Ovary (tissue), 9 donors: Measurements from ENCODE around the gene CRACR2A. TPM values are rescaled to one million over a fixed set of nuclear protein-coding genes. Genes with fewer than 3 reads are reported as not detected.

Experiments used
- DNase-seq, 5 donors: peaks; one replicate each; pipeline ENCODE4 v3.0.0-alpha.2; 2019 to 2020
- H3K27ac ChIP-seq, 2 donors: fragments of 200-600 bp; one replicate each; pipeline versions ENCODE4 v1.5.1 to v1.8.0; 2019 to 2022
- H3K27me3 ChIP-seq: fragments of 200-600 bp; one replicate; pipeline ENCODE4 v1.8.0; 2022
- H3K36me3 ChIP-seq: fragments of 200-600 bp; sonication (generic); one replicate; pipeline ENCODE4 v1.5.1; 2019
- H3K4me1 ChIP-seq: one replicate; pipeline ENCODE4 v1.8.1; 2013; ENCODE audit warnings: mild to moderate bottlenecking, moderate library complexity; ENCODE audit not compliant: insufficient read depth
- H3K4me3 ChIP-seq: fragments of 200-600 bp; sonication (generic); one replicate; pipeline ENCODE4 v1.5.1; 2017
- H3K9me3 ChIP-seq, 2 donors: fragments of 200-600 bp in 1 of 2; sonication (generic) in 1 of 2; one replicate each; pipeline versions ENCODE4 v1.5.1 to v1.8.1; 2013 to 2019; ENCODE audit warnings: mild to moderate bottlenecking in 1 of 2, moderate library complexity in 1 of 2
- CTCF ChIP-seq, 3 donors: fragments of 450-650 bp in 2 of 3; fragments of 200-600 bp in 1 of 3; IDR thresholded peaks; one replicate each; pipeline versions ENCODE4 v1.5.1 to v1.8.0; 2016 to 2022; ENCODE audit warnings: antibody characterized with exemption in 3 of 3, mild to moderate bottlenecking in 1 of 3
- EP300 ChIP-seq: sonication (generic); formaldehyde crosslinking; IDR thresholded peaks from one replicate; pipeline ENCODE4 v1.6.1; 2017; ENCODE audit warnings: antibody characterized with exemption
- POLR2A ChIP-seq: fragments of 450-650 bp; IDR thresholded peaks from one replicate; pipeline ENCODE4 v1.6.1; 2017; ENCODE audit warnings: antibody characterized with exemption, mild to moderate bottlenecking, moderate library complexity
- WGBS, 3 donors: extraction: QIAGEN DNeasy Blood & Tissue Kit in 1 of 3; methylation state at CpG; one replicate each; pipeline versions ENCODE4 v1.1.5 to v1.1.7; 2013 to 2017; 5-methylcytosine and 5-hydroxymethylcytosine counted together
- intact Hi-C, 4 donors: fragments of 100-400 bp; cut with DNase I; formaldehyde crosslinking; loops; one replicate each; pipeline versions ENCODE4 v1.11.0 to v1.15.1; 2022 to 2023
- polyA plus RNA-seq, 2 donors: library from polyadenylated mRNA; stranded (reverse); fragments of 200-250 nt in 1 of 2; fragments of 350-450 nt in 1 of 2; fragmentation: Illumina TruSeq in 1 of 2; extraction: RNeasy Lipid Tissue Mini Kit (QIAGEN cat#74804) in 1 of 2; gene quantifications; one replicate each; pipeline ENCODE4 v1.2.3, GENCODE V29; 2013 to 2014
- total RNA-seq, 7 donors: library from RNA; depleted of rRNA in 2 of 7; stranded (reverse); fragments of >200 nt in 2 of 7; fragmentation: NEBNext Ultra II Directional in 3 of 7; extraction: Animal tissue kit (Norgen Biotek cat#: 25700) in 3 of 7; gene quantifications; one replicate each; pipeline versions ENCODE4 v1.1.0 to v1.2.4, GENCODE V29; 2016 to 2023
- donor health status: DM: no; HTN: no; CAD: no; lungs with moderate emphysema.
- donor health status: DM: no; HTN: no; CAD: no.
- donor health status: Bipolar disorder and iron deficiency.
- donor health status: DM: yes; HTN: yes; CAD: no.
- donor health status: DM: no; HTN: no; CAD: no.
- donor health status: DM: yes; HTN: yes; CAD: no.

Gene CRACR2A
- total and polyA plus RNA-seq, 9 donors = 1.8 to 7.7 (median 4.4) TPM

DNA sequence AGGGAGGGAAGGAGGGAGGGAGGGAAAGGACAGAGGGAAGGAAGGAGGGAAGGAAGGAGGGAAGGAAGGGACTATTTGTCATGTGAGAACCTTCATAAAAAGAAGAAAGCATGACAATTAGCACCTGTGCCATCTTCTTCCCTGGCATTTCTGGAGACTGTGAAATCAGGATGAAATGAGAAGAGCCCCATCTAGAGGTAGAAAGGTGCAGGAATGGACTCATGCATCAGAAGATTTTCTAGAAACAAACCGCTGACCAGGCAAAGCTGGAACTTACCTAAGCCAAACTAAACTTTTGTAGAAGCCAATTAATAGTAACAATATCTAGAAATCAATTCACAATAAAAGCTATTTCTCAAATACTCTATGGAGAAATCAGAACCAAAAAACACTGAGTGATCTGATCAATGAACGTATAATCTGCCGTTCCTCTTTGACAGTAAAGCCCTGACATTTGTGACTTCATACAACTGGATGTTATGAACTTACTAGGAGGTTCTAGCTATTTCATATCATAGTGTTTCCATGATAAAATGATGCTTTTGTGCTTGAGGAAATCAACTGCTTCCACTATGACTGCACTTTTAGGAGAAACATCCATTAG, 24.4 kb upstream of the CRACR2A start:
- H3K9me3 ChIP-seq = no peaks in the 10 kb centered on the region
- WGBS, 3 donors = 52 to 59% (median 54%) methylated on average over 3 of the region's 3 CpGs
- H3K36me3 ChIP-seq = no peaks in the 10 kb centered on the region
- DNase-seq = no peak
- no peak overlapping the region for H3K4me3 ChIP-seq
- H3K27ac ChIP-seq = no peak overlapping the region
- H3K27me3 ChIP-seq = no peaks in the 10 kb centered on the region
- peak in 1 of 3 donors; percentile 41 for TF ChIP-seq CTCF (IDR thresholded peaks at IDR 0.05)
- no peak for TF ChIP-seq POLR2A
- no peaks in the 10 kb centered on the region for H3K4me1 ChIP-seq
- intact Hi-C loops = loop anchor here in 3 of 4 donors (5.0 to 10.0 kb wide), 3 partner anchors 123 to 475 kb away; no protein-coding TSS in a partner anchor

- H3K27me3 ChIP-seq = no peaks in the 10 kb centered on the region
- TF ChIP-seq EP300 (no peak), CTCF (IDR thresholded peaks at IDR 0.05) (no peak)
These were observed 22.6 kb upstream of the CRACR2A start for GRCh38 chr12:3775385-3776035.

DNA sequence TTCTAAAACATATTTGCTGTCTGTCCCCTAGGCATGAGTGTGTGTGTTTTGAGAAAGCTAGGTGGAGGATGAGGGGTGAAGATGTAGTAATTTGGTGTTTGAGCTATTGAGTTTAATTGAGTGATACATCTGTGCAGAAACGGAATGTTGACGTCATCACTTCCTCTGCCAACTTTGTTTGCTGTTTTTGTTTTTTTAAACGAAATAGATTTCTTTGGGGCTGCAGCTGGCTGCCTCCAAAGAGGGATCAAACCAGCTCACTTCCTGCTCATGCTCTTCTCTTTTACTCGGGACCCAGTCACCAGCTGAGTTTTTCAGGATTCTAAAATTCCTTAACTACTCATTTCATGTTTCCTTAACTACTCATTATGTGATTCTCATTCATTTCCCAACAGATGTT, 19.5 kb upstream of the CRACR2A start:
- H3K27ac ChIP-seq = no peak overlapping the region
- H3K4me3 ChIP-seq = no peak overlapping the region
- no peaks in the 10 kb centered on the region for H3K9me3 ChIP-seq
- no peak for DNase-seq
- no peak for TF ChIP-seq POLR2A
- TF ChIP-seq EP300 = no peak
- no peak for TF ChIP-seq CTCF (IDR thresholded peaks at IDR 0.05)
- intact Hi-C loops = loop anchor here in 3 of 4 donors (10.0 kb wide), 2 partner anchors 118 to 468 kb away; no protein-coding TSS in a partner anchor
- H3K27me3 ChIP-seq = no peaks in the 10 kb centered on the region
- 14 to 28% (median 19%) methylated on average over 4 of the region's 4 CpGs for WGBS, 3 donors
- no peaks in the 10 kb centered on the region for H3K36me3 ChIP-seq
- H3K4me1 ChIP-seq = no peaks in the 10 kb centered on the region

More at GRCh38 chr12:3775385-3776035, 22.6 kb upstream of the CRACR2A start:
- intact Hi-C loops = loop anchor here in 3 of 4 donors (5.0 to 10.0 kb wide), 3 partner anchors 121 to 473 kb away; no protein-coding TSS in a partner anchor
- H3K4me3 ChIP-seq = no peak overlapping the region
- WGBS, 3 donors = 77 to 88% (median 81%) methylated on average over 5 of the region's 5 CpGs
- no peaks in the 10 kb centered on the region for H3K9me3 ChIP-seq
- H3K36me3 ChIP-seq = no peaks in the 10 kb centered on the region
- H3K27ac ChIP-seq = no peak overlapping the region
- DNase-seq = no peak
- H3K4me1 ChIP-seq = no peaks in the 10 kb centered on the region

DNA sequence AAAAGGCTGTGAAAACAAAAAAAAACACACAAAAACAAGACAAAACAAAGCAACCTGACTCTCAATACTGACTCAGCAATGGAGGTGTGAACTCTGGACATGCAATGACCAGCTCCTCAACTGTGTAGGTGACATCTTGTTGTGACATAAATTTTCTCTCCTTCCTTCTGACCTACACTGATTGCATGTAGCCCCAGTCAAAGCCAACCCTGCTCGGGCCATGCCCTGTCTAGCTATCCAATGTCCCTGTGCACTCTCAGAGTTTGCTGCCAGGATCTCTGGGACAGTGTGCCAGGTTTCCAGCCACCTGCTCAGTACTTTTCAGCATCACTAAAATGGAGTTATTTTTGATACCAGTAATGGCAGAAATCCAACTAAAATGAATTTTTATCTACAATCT, 18.9 kb upstream of the CRACR2A start:
- Histone ChIP-seq H3K4me1 (no peaks in the 10 kb centered on the region), H3K36me3 (no peaks in the 10 kb centered on the region), H3K27me3 (no peaks in the 10 kb centered on the region), H3K9me3 (no peaks in the 10 kb centered on the region), H3K4me3 (no peak overlapping the region), H3K27ac (no peak overlapping the region)
- DNase-seq = no peak
- TF ChIP-seq CTCF (IDR thresholded peaks at IDR 0.05) (no peak), POLR2A (no peak), EP300 (no peak)
- intact Hi-C loops = loop anchor here in 3 of 4 donors (10.0 kb wide), 2 partner anchors 117 to 467 kb away; no protein-coding TSS in a partner anchor
- WGBS, 3 donors = 62 to 89% (median 70%) methylated on average over 1 of the region's 1 CpG
